Adrenal gland (tissue), 12 donors: ENCODE data around the gene SNF8. TPM values are rescaled to one million over a fixed set of nuclear protein-coding genes. Genes with fewer than 3 reads are reported as not detected.

Source experiments
- DNase-seq, 7 donors: peaks; one replicate each; pipeline ENCODE4 v3.0.0-alpha.2; 2019 to 2020
- H3K27ac ChIP-seq, 5 donors: fragments of 200-600 bp; sonication (generic) in 4 of 5; 1 replicate in 3 of 5; 2 replicates in 2 of 5; pipeline versions ENCODE4 v1.5.1 to v1.8.0; 2016 to 2020; ENCODE audit warnings: mild to moderate bottlenecking in 1 of 5
- H3K27me3 ChIP-seq: fragments of 200-600 bp; 2 replicates; pipeline ENCODE4 v1.8.0; 2021
- H3K36me3 ChIP-seq, 2 donors: fragments of 200-600 bp; replicated peaks in 1 of 2; 1 replicate in 1 of 2; 2 replicates in 1 of 2; pipeline versions ENCODE4 v1.5.1 to v1.8.0; 2018 to 2022
- H3K4me1 ChIP-seq, 2 donors: fragments of 200-600 bp; replicated peaks in 1 of 2; 1 replicate in 1 of 2; 2 replicates in 1 of 2; pipeline versions ENCODE4 v1.5.1 to v1.8.0; 2018 to 2021
- H3K4me3 ChIP-seq, 4 donors: fragments of 200-600 bp; sonication (generic) in 3 of 4; one replicate each; pipeline ENCODE4 v1.5.1; 2016 to 2018
- H3K9me3 ChIP-seq, 3 donors: fragments of 200-600 bp; sonication (generic) in 1 of 3; replicated peaks in 1 of 3; 1 replicate in 2 of 3; 2 replicates in 1 of 3; pipeline versions ENCODE4 v1.5.1 to v1.8.0; 2016 to 2021
- CTCF ChIP-seq, 6 experiments: fragments of 450-650 bp in 4 of 6; fragments of 200-600 bp in 2 of 6; sonication (generic) in 1 of 6; IDR thresholded peaks; 1 replicate in 5 of 6; 2 replicates in 1 of 6; pipeline versions ENCODE4 v1.5.1 to v1.8.0; 2016 to 2021; ENCODE audit warnings: antibody characterized with exemption in 6 of 6, mild to moderate bottlenecking in 2 of 6, moderate library complexity in 1 of 6
- POLR2A ChIP-seq, 2 donors: fragments of 450-650 bp; IDR thresholded peaks; one replicate each; pipeline ENCODE4 v1.6.1; 2017; ENCODE audit warnings: antibody characterized with exemption in 2 of 2, mild to moderate bottlenecking in 2 of 2, moderate library complexity in 1 of 2
- WGBS, 4 donors: extraction: QIAGEN DNeasy Blood & Tissue Kit in 2 of 4; methylation state at CpG; one replicate each; pipeline versions ENCODE4 v1.1.5 to v1.1.7; 2013 to 2017; 5-methylcytosine and 5-hydroxymethylcytosine counted together
- intact Hi-C, 2 donors: fragments of 100-400 bp; cut with DNase I; formaldehyde crosslinking; loops; one replicate each; pipeline versions ENCODE4 v1.14.1 to v1.15.0; 2022 to 2023
- polyA plus RNA-seq, 3 donors: library from polyadenylated mRNA; stranded (reverse); fragments of 200-250 nt in 2 of 3; fragments of 350-450 nt in 1 of 3; fragmentation: Illumina TruSeq in 1 of 3; extraction: RNeasy Lipid Tissue Mini Kit (QIAGEN cat#74804) in 1 of 3; gene quantifications; one replicate each; pipeline ENCODE4 v1.2.3, GENCODE V29; 2013 to 2014
- total RNA-seq, 9 donors: library from RNA; depleted of rRNA in 4 of 9; stranded (reverse); fragments of >200 nt in 4 of 9; fragments of 120-200 nt in 1 of 9; fragmentation: NEBNext Ultra II Directional in 1 of 9; extraction: Animal tissue kit (Norgen Biotek cat#: 25700) in 1 of 9; gene quantifications; one replicate each; pipeline versions ENCODE4 v1.1.0 to v1.2.4, GENCODE V29; 2013 to 2023
- donor health status: healthy with polysubstance abuse.
- donor health status: Bipolar disorder and iron deficiency.
- donor health status: DM: yes; HTN: yes; CAD: no.
- donor health status: DM: no; HTN: no; CAD: no.
- donor health status: DM: no; HTN: no; CAD: no.
- donor health status: DM: yes; HTN: yes; CAD: no.

SNF8 gene
- total and polyA plus RNA-seq, 12 donors = 52.0 to 160 (median 102) TPM

GRCh38 chr17:48992444-48992843 lies 47.8 kb upstream of the SNF8 start:
- H3K4me1 ChIP-seq = no peaks in the 10 kb centered on the region
- DNase-seq = no peak
- H3K36me3 ChIP-seq = no peaks in the 10 kb centered on the region
- H3K4me3 ChIP-seq = no peak overlapping the region
- 64 to 70% (median 67%) methylated on average over 2 of the region's 2 CpGs for WGBS, 4 donors
- H3K9me3 ChIP-seq = peaks cover 0 to 9% (median 0%) of the 10 kb centered on the region in 3 donors
- no peak overlapping the region for H3K27ac ChIP-seq
- peaks cover 96% of the 10 kb centered on the region for H3K27me3 ChIP-seq
- intact Hi-C loops = no loop called here
- TF ChIP-seq POLR2A (IDR thresholded peaks at IDR 0.05) = no peak

GRCh38 chr17:48990882-48991357 lies 46.3 kb upstream of the SNF8 start:
- no peak for DNase-seq
- H3K9me3 ChIP-seq = peaks cover 0 to 9% (median 0%) of the 10 kb centered on the region in 3 donors
- no peak overlapping the region for H3K27ac ChIP-seq
- H3K4me1 ChIP-seq = no peaks in the 10 kb centered on the region
- H3K36me3 ChIP-seq = no peaks in the 10 kb centered on the region
- 37 to 54% (median 50%) methylated on average over 2 of the region's 2 CpGs for WGBS, 4 donors
- TF ChIP-seq POLR2A (IDR thresholded peaks at IDR 0.05) = no peak
- intact Hi-C loops = no loop called here
- peaks cover 81% of the 10 kb centered on the region for H3K27me3 ChIP-seq
- H3K4me3 ChIP-seq = no peak overlapping the region

GRCh38 chr17:48989100-48989499 lies 44.5 kb upstream of the SNF8 start:
- peaks cover 73% of the 10 kb centered on the region for H3K27me3 ChIP-seq
- no peak for DNase-seq
- no peaks in the 10 kb centered on the region for H3K36me3 ChIP-seq
- TF ChIP-seq CTCF (IDR thresholded peaks at IDR 0.05) (no peak), POLR2A (IDR thresholded peaks at IDR 0.05) (no peak)
- H3K9me3 ChIP-seq = peaks cover 0 to 9% (median 0%) of the 10 kb centered on the region in 3 donors
- no peak overlapping the region for H3K4me3 ChIP-seq
- no peak overlapping the region for H3K27ac ChIP-seq
- intact Hi-C loops = loop anchor here in 1 of 2 donors (10.0 kb wide), 1 partner anchor 956 kb away; no protein-coding TSS in a partner anchor
- H3K4me1 ChIP-seq = no peaks in the 10 kb centered on the region
- 85 to 89% (median 86%) methylated on average over 4 of the region's 4 CpGs for WGBS, 4 donors

GRCh38 chr17:48985436-48986245 lies 41.0 kb upstream of the SNF8 start:
- H3K36me3 ChIP-seq = no peaks in the 10 kb centered on the region
- H3K9me3 ChIP-seq = no peaks in the 10 kb centered on the region
- no peak overlapping the region for H3K4me3 ChIP-seq
- peaks cover 44% of the 10 kb centered on the region for H3K27me3 ChIP-seq
- intact Hi-C loops = loop anchor here in 1 of 2 donors (10.0 kb wide), 1 partner anchor 959 kb away; no protein-coding TSS in a partner anchor
- WGBS, 4 donors = 70 to 78% (median 74%) methylated on average over 12 to 13 of the region's 13 CpGs
- no peak for TF ChIP-seq POLR2A (IDR thresholded peaks at IDR 0.05)
- no peak for TF ChIP-seq CTCF (IDR thresholded peaks at IDR 0.05)
- no peak overlapping the region for H3K27ac ChIP-seq
- no peak for DNase-seq
- no peaks in the 10 kb centered on the region for H3K4me1 ChIP-seq

GRCh38 chr17:48981927-48982539 lies 37.4 kb upstream of the SNF8 start:
- TF ChIP-seq POLR2A (IDR thresholded peaks at IDR 0.05) = no peak
- no peak for TF ChIP-seq CTCF (IDR thresholded peaks at IDR 0.05)
- Histone ChIP-seq H3K4me3 (no peak overlapping the region), H3K9me3 (no peaks in the 10 kb centered on the region), H3K27me3 (peaks cover 16% of the 10 kb centered on the region), H3K36me3 (no peaks in the 10 kb centered on the region), H3K27ac (no peak overlapping the region), H3K4me1 (no peaks in the 10 kb centered on the region)
- intact Hi-C loops = loop anchor here in 1 of 2 donors (10.0 kb wide), 1 partner anchor 963 kb away; no protein-coding TSS in a partner anchor
- no peak for DNase-seq
- WGBS, 4 donors = 64 to 80% (median 77%) methylated on average over 3 of the region's 3 CpGs
